Natural killer cell (primary cell): ENCODE results near the gene OPA3. TPM values are rescaled to one million over a fixed set of nuclear protein-coding genes. Genes with fewer than 3 reads are reported as not detected.

ENCODE experiments used
- ATAC-seq, 3 donors: fragments of 150-1000 bp in 2 of 3; fragments of 200-7000 bp in 1 of 3; cut with Tn5 transposase; 1 replicate in 1 of 3; 2 replicates in 2 of 3; pipeline ENCODE4 v1.10.0; 2021; ENCODE audit warnings: mild to moderate bottlenecking in 2 of 3, moderate library complexity in 2 of 3
- DNase-seq, 2 donors: peaks; one replicate each; pipeline versions ENCODE4 v3.0.0 to v3.0.0-alpha.2; 2013 to 2021; ENCODE audit warnings: mixed read lengths in 1 of 2
- H3K27ac ChIP-seq: one replicate; pipeline ENCODE4 v1.5.1; 2013; ENCODE audit warnings: mild to moderate bottlenecking, low read length
- H3K27me3 ChIP-seq: one replicate; pipeline ENCODE4 v1.6.1; 2013; ENCODE audit warnings: low read length; ENCODE audit not compliant: control insufficient read depth, insufficient read depth
- H3K36me3 ChIP-seq: one replicate; pipeline ENCODE4 v1.6.1; 2013; ENCODE audit warnings: low read length; ENCODE audit not compliant: control insufficient read depth, insufficient read depth
- H3K4me1 ChIP-seq: one replicate; pipeline ENCODE4 v1.6.1; 2013; ENCODE audit warnings: low read length; ENCODE audit not compliant: control insufficient read depth, insufficient read depth
- H3K4me3 ChIP-seq: one replicate; pipeline ENCODE4 v1.5.1; 2013; ENCODE audit warnings: low read length
- H3K9me3 ChIP-seq: one replicate; pipeline ENCODE4 v1.6.1; 2013; ENCODE audit warnings: low read length; ENCODE audit not compliant: control insufficient read depth, insufficient read depth
- H3K27ac Mint-ChIP-seq, 2 donors: one replicate each; pipeline ENCODE4 v1.8.0; 2022; ENCODE audit warnings: mild to moderate bottlenecking in 2 of 2, mixed read lengths in 2 of 2, moderate library complexity in 1 of 2
- H3K27me3 Mint-ChIP-seq, 2 donors: one replicate each; pipeline ENCODE4 v1.8.0; 2022; ENCODE audit warnings: low read depth in 2 of 2, mixed read lengths in 2 of 2
- H3K36me3 Mint-ChIP-seq: one replicate; pipeline ENCODE4 v1.8.0; 2022; ENCODE audit warnings: mixed read lengths
- H3K4me1 Mint-ChIP-seq, 2 donors: one replicate each; pipeline ENCODE4 v1.8.0; 2022; ENCODE audit warnings: mixed read lengths in 2 of 2
- H3K4me3 Mint-ChIP-seq: one replicate; pipeline ENCODE4 v1.8.0; 2022; ENCODE audit warnings: mild to moderate bottlenecking, moderate library complexity, mixed read lengths
- H3K9me3 Mint-ChIP-seq, 2 donors: one replicate each; pipeline ENCODE4 v1.8.0; 2022; ENCODE audit warnings: mixed read lengths in 2 of 2
- CTCF ChIP-seq: fragments of 200-600 bp; IDR thresholded peaks from one replicate; pipeline ENCODE4 v1.8.0; 2022; ENCODE audit warnings: antibody characterized with exemption
- WGBS: methylation state at CpG from one replicate; pipeline ENCODE4 v1.1.7; 2013; ENCODE audit warnings: missing lambda C conversion rate; ENCODE audit not compliant: insufficient coverage; 5-methylcytosine and 5-hydroxymethylcytosine counted together
- intact Hi-C: fragments of 100-400 bp; cut with micrococcal nuclease; formaldehyde crosslinking; loops from one replicate; pipeline ENCODE4 v1.14.2; 2022
- total RNA-seq, 4 donors: library from RNA; stranded (reverse); fragments of 120-200 nt in 1 of 4; gene quantifications; one replicate each; pipeline versions ENCODE4 v1.2.3 to v1.2.4, GENCODE V29; 2013 to 2022

The OPA3 gene
- total RNA-seq, 3 donors from 2014 or later (not counting 1 experiment from before 2014, with no cell fraction given) = 8.2 to 10.4 (median 9.0) TPM

- Mint-ChIP-seq H3K27me3 (peaks cover 0 to 8% of the 10 kb centered on the region in 2 donors), H3K4me3 (peak overlapping the region; percentile 67), H3K4me1 (peaks cover 21 to 42% of the 10 kb centered on the region in 2 donors), H3K9me3 (no peaks in the 10 kb centered on the region), H3K27ac (no peak overlapping the region), H3K36me3 (no peaks in the 10 kb centered on the region)
- H3K27ac ChIP-seq = no peak overlapping the region
- DNase-seq (no peak), ATAC-seq (no peak)
- peaks cover 4% of the 10 kb centered on the region for H3K9me3 ChIP-seq
- H3K4me1 ChIP-seq = peaks cover 45% of the 10 kb centered on the region
- H3K27me3 ChIP-seq = no peaks in the 10 kb centered on the region
- intact Hi-C loops = no loop called here
- H3K36me3 ChIP-seq = no peaks in the 10 kb centered on the region
- no peak overlapping the region for H3K4me3 ChIP-seq
- WGBS = 88% methylated on average over 8 of the region's 8 CpGs
- no peak for TF ChIP-seq CTCF
Measured at GRCh38 chr19:45500918-45501729, 83.5 kb downstream of the OPA3 start.

GRCh38 chr19:45499196-45500180, 85.1 kb downstream of the OPA3 start:
- Mint-ChIP-seq H3K27ac (peak overlapping the region in 1 of 2 donors; percentile 72), H3K36me3 (no peaks in the 10 kb centered on the region), H3K4me1 (peaks cover 29 to 46% of the 10 kb centered on the region in 2 donors), H3K4me3 (peak overlapping the region; percentile 75), H3K9me3 (no peaks in the 10 kb centered on the region), H3K27me3 (peaks cover 10 to 16% of the 10 kb centered on the region in 2 donors)
- no peak for TF ChIP-seq CTCF
- H3K27me3 ChIP-seq = peaks cover 14% of the 10 kb centered on the region
- peak; percentile 25 to 41 (median 27) for ATAC-seq
- DNase-seq = peak in 1 of 2 donors; percentile 77
- H3K4me3 ChIP-seq = no peak overlapping the region
- peaks cover 4% of the 10 kb centered on the region for H3K9me3 ChIP-seq
- H3K27ac ChIP-seq = no peak overlapping the region
- 23% methylated on average over 37 of the region's 37 CpGs for WGBS
- peaks cover 41% of the 10 kb centered on the region for H3K4me1 ChIP-seq
- H3K36me3 ChIP-seq = no peaks in the 10 kb centered on the region
- intact Hi-C loops = loop anchor here (5.0 kb wide), 1 partner anchor 322 kb away; the partner anchor contains the start of genes BLOC1S3 and TRAPPC6A

- TF ChIP-seq CTCF = no peak
- H3K4me3 Mint-ChIP-seq = peak within 1 kb of the TSS; percentile 90
- peaks cover 29 to 46% of the 10 kb centered on the region in 2 donors for H3K4me1 Mint-ChIP-seq
- no peaks in the 10 kb centered on the region for H3K9me3 Mint-ChIP-seq
- ATAC-seq (peak; percentile 56 to 66 (median 62)), DNase-seq (peak; percentile 58 to 86)
- Histone ChIP-seq H3K9me3 (peaks cover 4% of the 10 kb centered on the region), H3K4me1 (peaks cover 44% of the 10 kb centered on the region), H3K27me3 (peaks cover 19% of the 10 kb centered on the region), H3K4me3 (peak within 1 kb of the TSS; percentile 31), H3K36me3 (no peaks in the 10 kb centered on the region), H3K27ac (no peak within 1 kb of the TSS)
- no peaks in the 10 kb centered on the region for H3K36me3 Mint-ChIP-seq
- H3K27ac Mint-ChIP-seq = peak within 1 kb of the TSS; percentile 43 to 83
- intact Hi-C loops = loop anchor here (5.0 kb wide), 1 partner anchor 321 kb away; the partner anchor contains the start of genes BLOC1S3 and TRAPPC6A
- H3K27me3 Mint-ChIP-seq = peaks cover 10 to 21% of the 10 kb centered on the region in 2 donors
- WGBS = 4% methylated on average over 89 of the region's 89 CpGs
Measured at GRCh38 chr19:45498411-45499195, 86.0 kb downstream of the OPA3 start, which contains the start of gene PPM1N. TSS of gene PPM1N (plus strand) at chr19:45498443. CDS start at chr19:45498473, 30 bp downstream.
